Activated T-helper 2 cell treated with anti-CD3 and anti-CD28 coated beads, Interferon-gamma antibody, Interleukin-2, Interleukin-4, amounts not matched to agents 10 μg/mL and 5 μg/mL and 100 μg/mL, durations not matched to agents 14 hours and 24 hours and 36 hours (primary cell): Measurements from ENCODE around the gene ATP10B. TPM values are rescaled to one million over a fixed set of nuclear protein-coding genes. Genes with fewer than 3 reads are reported as not detected.

Experiments used
- DNase-seq: peaks from one replicate; pipeline ENCODE4 v3.0.0; 2021; ENCODE audit warnings: low spot score
- H3K27ac Mint-ChIP-seq: one replicate; pipeline ENCODE4 v1.8.0; 2021; ENCODE audit warnings: mixed read lengths
- H3K27me3 Mint-ChIP-seq: one replicate; pipeline ENCODE4 v1.8.0; 2021; ENCODE audit warnings: low read depth, mixed read lengths
- H3K36me3 Mint-ChIP-seq: one replicate; pipeline ENCODE4 v1.8.0; 2021; ENCODE audit warnings: low read depth, mixed read lengths
- H3K4me1 Mint-ChIP-seq: one replicate; pipeline ENCODE4 v1.8.0; 2021; ENCODE audit warnings: low read depth, mixed read lengths
- H3K4me3 Mint-ChIP-seq: one replicate; pipeline ENCODE4 v1.8.0; 2021; ENCODE audit warnings: low read depth, mild to moderate bottlenecking, moderate library complexity, mixed read lengths
- H3K9me3 Mint-ChIP-seq: one replicate; pipeline ENCODE4 v1.8.0; 2021; ENCODE audit warnings: mixed read lengths
- intact Hi-C: fragments of 100-400 bp; cut with micrococcal nuclease; formaldehyde crosslinking; loops from one replicate; pipeline ENCODE4 v1.15.1; 2023
- total RNA-seq: library from RNA; stranded (reverse); gene quantifications from 2 replicates; pipeline ENCODE4 v1.2.3, GENCODE V29; 2022

The ATP10B gene
- total RNA-seq, 1 donor from 2014 or later = not detected

DNA sequence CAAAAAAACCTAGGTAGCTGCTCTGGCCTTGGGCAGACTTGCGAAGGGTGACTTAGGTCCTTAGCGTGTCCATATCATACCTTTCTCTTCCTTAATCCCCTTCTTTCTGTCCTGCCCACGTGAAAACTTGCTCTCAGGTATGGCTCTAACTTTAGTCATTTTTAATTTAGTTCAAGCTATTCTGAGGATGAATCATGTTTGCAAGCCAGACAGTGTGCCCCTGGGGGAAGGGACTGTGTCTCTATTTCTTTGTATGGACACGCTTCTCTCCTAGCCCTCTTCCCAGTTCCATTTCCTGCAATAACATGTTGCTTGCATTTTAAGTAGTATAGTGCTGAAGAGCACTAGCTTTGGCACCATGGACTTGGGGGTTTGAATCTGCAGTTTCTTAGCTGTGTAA lies 309.7 kb downstream of the ATP10B start:
- peaks cover 51% of the 10 kb centered on the region for H3K4me1 Mint-ChIP-seq
- no peak overlapping the region for H3K27ac Mint-ChIP-seq
- intact Hi-C loops = loop anchor here (10.0 kb wide), 1 partner anchor 767 kb away; no protein-coding TSS in a partner anchor
- H3K9me3 Mint-ChIP-seq = peaks cover 12% of the 10 kb centered on the region
- no peaks in the 10 kb centered on the region for H3K27me3 Mint-ChIP-seq
- peaks cover 8% of the 10 kb centered on the region for H3K36me3 Mint-ChIP-seq
- no peak for DNase-seq
- H3K4me3 Mint-ChIP-seq = no peak overlapping the region

DNA sequence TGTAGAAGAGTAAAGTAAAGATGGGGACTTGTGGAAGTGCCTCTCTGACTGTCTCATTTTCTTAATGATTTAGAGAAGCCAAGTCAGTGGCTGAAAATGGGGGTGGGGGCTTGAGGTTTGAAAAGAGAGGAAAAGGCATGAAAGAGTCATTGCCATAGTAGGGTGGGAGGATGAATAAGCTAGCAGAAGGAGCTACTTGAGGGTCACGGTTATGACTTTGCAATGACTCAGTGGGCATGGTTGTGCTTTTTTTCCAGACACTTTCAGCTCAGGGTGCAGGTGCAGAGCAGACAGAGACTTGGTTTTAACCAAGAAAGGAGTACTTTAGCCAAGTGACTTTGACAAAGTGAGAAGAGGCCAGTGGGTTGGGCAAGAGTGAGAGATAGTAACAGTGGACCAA lies 312.6 kb downstream of the ATP10B start:
- DNase-seq = no peak

DNA sequence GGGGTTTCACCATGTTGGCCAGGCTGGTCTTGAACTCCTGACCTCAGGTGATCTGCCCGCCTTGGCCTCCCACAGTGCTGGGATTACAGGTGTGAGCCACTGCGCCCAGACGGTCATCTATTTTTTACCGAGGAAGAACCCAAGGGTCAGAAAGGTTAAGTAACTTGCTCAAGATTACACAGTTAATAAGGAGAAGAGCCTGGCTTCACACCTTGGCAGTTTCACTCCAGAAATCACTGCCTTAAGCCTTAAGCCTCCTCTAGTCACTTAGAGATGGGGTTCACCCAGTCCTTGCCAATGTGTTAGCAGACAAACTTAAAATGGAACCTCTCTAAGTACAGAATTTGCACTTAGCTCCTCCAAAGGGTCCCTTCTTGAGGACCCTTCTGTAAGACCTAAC lies 314.1 kb downstream of the ATP10B start:
- H3K4me3 Mint-ChIP-seq = no peak overlapping the region
- H3K9me3 Mint-ChIP-seq = no peaks in the 10 kb centered on the region
- peaks cover 2% of the 10 kb centered on the region for H3K36me3 Mint-ChIP-seq
- H3K27ac Mint-ChIP-seq = no peak overlapping the region
- H3K27me3 Mint-ChIP-seq = no peaks in the 10 kb centered on the region
- intact Hi-C loops = loop anchor here (2.0 to 10.0 kb wide), 4 partner anchors 13 to 523 kb away; no protein-coding TSS in a partner anchor
- DNase-seq = no peak
- H3K4me1 Mint-ChIP-seq = peaks cover 21% of the 10 kb centered on the region

More for the DNA sequence above, 312.6 kb downstream of the ATP10B start:
- no peak overlapping the region for H3K27ac Mint-ChIP-seq
- H3K36me3 Mint-ChIP-seq = peaks cover 5% of the 10 kb centered on the region
- H3K9me3 Mint-ChIP-seq = no peaks in the 10 kb centered on the region
- H3K27me3 Mint-ChIP-seq = no peaks in the 10 kb centered on the region
- peaks cover 32% of the 10 kb centered on the region for H3K4me1 Mint-ChIP-seq
- no peak overlapping the region for H3K4me3 Mint-ChIP-seq
- intact Hi-C loops = loop anchor here (1.0 to 10.0 kb wide), 9 partner anchors 8 to 525 kb away; no protein-coding TSS in a partner anchor

DNA sequence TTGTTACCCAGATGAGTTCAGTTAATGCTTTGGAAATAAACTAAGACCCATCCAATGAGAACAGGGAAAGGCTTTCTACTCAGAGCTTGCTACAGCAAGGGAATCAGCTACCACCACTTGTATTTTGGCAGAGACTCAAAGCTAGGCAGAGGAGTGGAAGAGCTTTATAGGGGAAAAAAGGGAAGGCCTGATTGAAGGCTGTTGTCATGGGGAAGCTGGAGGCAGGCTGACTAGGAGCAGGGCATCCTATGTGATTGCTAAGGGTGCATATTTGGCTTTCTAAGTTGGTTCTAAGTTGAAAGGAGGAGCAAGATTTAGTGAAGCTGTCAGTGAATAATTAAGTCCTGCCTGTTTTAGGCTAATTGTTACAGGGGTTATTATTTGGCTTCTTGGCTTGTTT lies 314.9 kb downstream of the ATP10B start:
- Mint-ChIP-seq H3K36me3 (peaks cover 2% of the 10 kb centered on the region), H3K27me3 (no peaks in the 10 kb centered on the region), H3K9me3 (no peaks in the 10 kb centered on the region), H3K4me3 (no peak overlapping the region), H3K4me1 (peaks cover 13% of the 10 kb centered on the region), H3K27ac (no peak overlapping the region)
- DNase-seq = no peak
- intact Hi-C loops = loop anchor here (10.0 kb wide), 2 partner anchors 118 to 522 kb away; no protein-coding TSS in a partner anchor

DNA sequence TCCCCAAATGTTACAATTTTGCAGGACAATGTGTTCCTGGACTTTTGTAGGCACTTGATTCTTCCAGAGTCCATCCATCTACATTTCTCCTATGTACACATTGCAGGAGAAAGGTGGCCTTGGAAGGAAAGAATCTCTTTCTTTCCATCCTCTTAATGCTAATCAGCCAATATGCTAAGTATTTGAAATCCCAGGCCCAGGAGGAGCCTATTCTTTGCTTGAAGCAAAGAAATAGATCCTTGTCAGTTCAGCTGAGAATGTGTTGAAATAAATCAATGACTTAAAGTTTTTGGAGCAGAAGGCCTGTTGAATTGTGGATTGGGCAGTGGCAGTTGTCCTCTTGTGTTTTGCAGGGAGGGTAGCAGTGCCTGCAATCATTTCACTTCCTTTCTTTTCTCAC lies 317.1 kb downstream of the ATP10B start:
- H3K4me1 Mint-ChIP-seq = peaks cover 16% of the 10 kb centered on the region
- no peak for DNase-seq
- H3K36me3 Mint-ChIP-seq = peaks cover 2% of the 10 kb centered on the region
- no peak overlapping the region for H3K4me3 Mint-ChIP-seq
- H3K27ac Mint-ChIP-seq = no peak overlapping the region
- intact Hi-C loops = loop anchor here (10.0 kb wide), 2 partner anchors 120 to 520 kb away; no protein-coding TSS in a partner anchor
- H3K27me3 Mint-ChIP-seq = no peaks in the 10 kb centered on the region
- peaks cover 1% of the 10 kb centered on the region for H3K9me3 Mint-ChIP-seq

DNA sequence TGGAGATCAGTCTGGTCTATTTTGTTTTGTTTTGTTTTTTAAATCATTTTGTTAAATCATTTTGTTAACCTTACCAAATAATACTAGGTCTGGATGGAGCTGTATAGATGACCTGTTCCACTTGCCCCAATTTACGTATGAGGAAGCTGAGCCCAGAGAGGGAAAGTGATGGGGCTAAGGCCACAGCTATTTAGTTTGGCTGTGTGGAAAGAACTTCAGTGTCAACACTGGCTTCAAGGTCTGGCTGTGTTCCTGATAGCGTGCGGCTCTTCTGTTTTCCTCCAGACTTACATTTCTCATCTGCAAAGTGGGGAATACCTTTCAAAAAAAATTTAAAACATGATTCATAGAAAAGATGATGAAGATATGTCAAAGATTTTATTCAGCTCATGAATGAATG lies 317.9 kb downstream of the ATP10B start:
- intact Hi-C loops = loop anchor here (10.0 kb wide), 2 partner anchors 121 to 519 kb away; no protein-coding TSS in a partner anchor
- Mint-ChIP-seq H3K36me3 (peaks cover 2% of the 10 kb centered on the region), H3K4me3 (no peak overlapping the region), H3K4me1 (peaks cover 16% of the 10 kb centered on the region), H3K27me3 (no peaks in the 10 kb centered on the region), H3K27ac (no peak overlapping the region), H3K9me3 (peaks cover 9% of the 10 kb centered on the region)
- DNase-seq = no peak

DNA sequence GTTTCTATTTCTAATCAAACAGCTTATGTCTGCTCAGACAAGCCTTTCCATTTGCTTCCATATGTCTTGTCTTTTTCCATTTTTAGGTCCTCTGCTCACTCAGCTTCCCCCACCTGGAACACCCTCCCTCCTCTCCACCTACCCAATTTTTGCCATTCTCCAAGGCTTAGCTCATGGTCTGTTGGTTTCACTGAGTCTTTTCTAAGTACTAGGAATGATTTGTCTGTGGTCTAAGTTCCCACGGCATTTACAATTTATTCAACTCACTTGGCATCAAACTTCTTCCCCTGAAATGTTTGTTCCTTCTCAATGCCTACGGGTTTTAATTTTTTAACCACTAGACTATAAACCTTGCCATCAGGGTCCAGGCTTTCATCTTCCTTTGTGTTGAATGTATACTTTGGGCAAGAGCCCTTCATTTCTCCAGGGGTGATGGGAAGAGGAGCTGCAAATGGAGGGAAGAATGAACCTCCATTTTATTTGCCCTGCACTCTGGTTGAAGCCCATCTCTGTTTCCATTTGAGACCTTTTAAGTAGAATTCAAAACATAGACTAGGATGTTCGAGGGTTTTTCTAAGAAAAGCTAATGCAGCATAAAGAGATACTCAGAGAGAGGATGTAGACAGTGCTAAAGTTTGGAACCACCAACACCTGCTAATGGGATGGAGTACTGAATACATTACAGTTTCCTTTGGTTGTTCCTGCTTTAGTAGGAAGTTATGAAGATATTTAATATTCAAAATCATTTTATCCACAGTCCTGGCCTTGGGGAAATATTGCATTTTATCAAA lies 326.3 kb downstream of the ATP10B start:
- intact Hi-C loops = loop anchor here (2.0 kb wide), 2 partner anchors 13 to 17 kb away; no protein-coding TSS in a partner anchor

DNA sequence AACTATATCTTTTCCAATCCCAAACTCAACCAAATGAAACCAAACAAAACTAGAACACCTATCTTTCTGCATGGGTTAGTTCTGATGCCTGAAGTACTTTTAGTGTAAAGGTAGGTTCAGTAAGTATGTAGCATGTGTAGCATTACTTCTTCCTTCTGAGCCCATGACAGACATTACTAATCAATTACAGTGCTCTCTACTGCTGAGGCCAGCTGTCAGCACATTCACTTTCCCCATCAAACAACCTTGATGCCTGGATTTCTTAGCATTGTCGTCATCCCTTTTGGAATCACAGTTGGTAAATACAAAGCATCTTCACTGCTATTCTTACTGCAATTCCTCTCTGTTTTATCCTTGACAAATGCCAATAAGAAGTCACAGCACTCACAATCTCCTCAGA lies 327.2 kb downstream of the ATP10B start:
- Mint-ChIP-seq H3K4me1 (peaks cover 22% of the 10 kb centered on the region), H3K9me3 (peaks cover 7% of the 10 kb centered on the region), H3K27ac (no peak overlapping the region), H3K27me3 (no peaks in the 10 kb centered on the region), H3K4me3 (no peak overlapping the region), H3K36me3 (peaks cover 6% of the 10 kb centered on the region)
- intact Hi-C loops = loop anchor here (2.0 kb wide), 2 partner anchors 14 to 16 kb away; no protein-coding TSS in a partner anchor
- DNase-seq = no peak

More for the DNA sequence above, 326.3 kb downstream of the ATP10B start:
- Mint-ChIP-seq H3K36me3 (peaks cover 6% of the 10 kb centered on the region), H3K4me1 (peaks cover 27% of the 10 kb centered on the region), H3K9me3 (peaks cover 9% of the 10 kb centered on the region), H3K27ac (peak overlapping the region; percentile 71), H3K4me3 (no peak overlapping the region), H3K27me3 (no peaks in the 10 kb centered on the region)
- DNase-seq = no peak

DNA sequence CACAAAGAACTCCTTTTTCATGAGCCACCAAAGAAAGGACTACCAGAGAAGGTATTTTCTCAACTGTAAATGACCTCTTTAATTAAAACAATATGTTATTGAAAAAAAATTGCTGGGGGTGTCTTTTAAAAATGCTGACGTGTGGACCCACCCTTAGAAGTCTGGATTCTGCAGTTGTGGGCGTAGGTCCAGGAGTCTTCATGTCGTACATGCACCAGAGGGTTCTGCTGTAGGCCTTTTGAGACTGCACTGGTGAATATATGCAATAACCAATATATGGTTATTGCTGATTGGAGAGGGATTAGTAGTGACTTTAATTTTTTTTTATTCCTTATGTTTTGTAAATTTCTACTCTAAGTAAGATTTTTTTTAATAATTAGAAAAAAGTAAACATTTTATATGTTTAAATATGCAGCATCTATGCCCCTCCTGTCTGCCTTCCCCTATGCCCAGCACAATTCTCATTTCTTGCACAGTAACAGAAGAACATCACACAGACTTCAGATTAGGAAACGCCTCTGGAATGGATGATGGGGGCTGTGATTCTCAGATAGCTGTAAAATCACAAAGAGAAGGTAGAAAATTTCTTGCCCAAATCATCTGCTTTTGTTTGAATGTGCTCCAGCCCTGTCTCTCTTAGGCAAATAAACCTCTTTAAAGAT lies 328.4 kb downstream of the ATP10B start:
- Mint-ChIP-seq H3K27ac (no peak overlapping the region), H3K4me1 (peaks cover 22% of the 10 kb centered on the region), H3K9me3 (no peaks in the 10 kb centered on the region), H3K4me3 (no peak overlapping the region), H3K36me3 (peaks cover 9% of the 10 kb centered on the region), H3K27me3 (no peaks in the 10 kb centered on the region)
- intact Hi-C loops = loop anchor here (2.0 kb wide), 2 partner anchors 15 kb away; no protein-coding TSS in a partner anchor
- DNase-seq = no peak

DNA sequence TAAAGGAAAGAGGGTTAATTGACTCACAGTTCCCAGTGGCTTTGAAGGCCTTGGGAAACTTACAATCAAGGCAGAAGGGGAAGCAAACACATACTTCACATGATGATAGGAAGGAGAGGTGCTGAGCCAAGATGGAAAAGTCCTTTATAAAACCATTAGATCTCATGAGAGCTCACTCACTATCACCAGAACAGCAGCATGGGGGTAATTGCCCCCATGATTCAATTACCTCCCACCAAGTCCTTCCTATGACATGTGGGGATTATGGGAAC lies 330.7 kb downstream of the ATP10B start:
- Mint-ChIP-seq H3K9me3 (no peaks in the 10 kb centered on the region), H3K4me3 (no peak overlapping the region), H3K27ac (no peak overlapping the region), H3K27me3 (no peaks in the 10 kb centered on the region), H3K36me3 (peaks cover 10% of the 10 kb centered on the region), H3K4me1 (peaks cover 19% of the 10 kb centered on the region)
- intact Hi-C loops = no loop called here
- no peak for DNase-seq

DNA sequence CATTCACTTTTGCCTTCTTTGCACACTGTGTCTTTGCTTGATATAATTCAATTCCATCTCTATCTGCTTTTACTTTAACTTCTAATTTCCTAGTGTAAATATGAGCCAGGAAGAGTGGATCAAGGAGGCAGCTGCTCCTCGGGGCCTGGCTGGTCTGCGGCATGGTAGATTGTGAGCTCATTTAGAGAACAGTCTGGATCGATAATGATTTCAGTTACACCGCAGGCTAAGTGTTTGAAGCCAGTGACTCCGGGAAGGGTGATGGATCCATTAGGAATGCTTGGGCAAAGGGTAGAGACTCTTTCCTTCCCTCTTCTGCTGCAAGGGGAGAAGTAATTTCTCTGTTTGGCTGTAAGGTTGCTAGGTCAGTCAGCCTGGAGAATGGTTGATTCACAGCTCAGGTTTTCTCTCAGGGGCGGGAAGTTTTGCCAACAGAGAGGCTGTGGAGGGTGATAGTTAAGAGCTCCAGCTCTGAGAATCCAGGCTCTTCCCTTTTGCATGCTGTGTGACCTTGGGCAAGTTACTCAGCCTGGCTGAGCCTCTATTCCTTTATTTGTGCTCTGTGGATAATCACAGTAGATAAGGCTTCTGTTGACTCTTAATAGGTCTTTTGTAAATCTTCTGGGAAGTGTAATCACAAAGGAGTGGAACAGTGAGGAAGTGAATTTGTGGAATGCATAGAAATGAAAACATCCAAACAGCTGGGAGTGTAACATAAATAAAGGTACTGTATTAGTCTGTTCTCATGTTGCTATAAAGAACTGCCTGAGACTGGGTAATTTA lies 331.2 kb downstream of the ATP10B start:
- Mint-ChIP-seq H3K36me3 (peaks cover 12% of the 10 kb centered on the region), H3K4me3 (no peak overlapping the region), H3K4me1 (peaks cover 17% of the 10 kb centered on the region), H3K27me3 (no peaks in the 10 kb centered on the region), H3K9me3 (no peaks in the 10 kb centered on the region), H3K27ac (no peak overlapping the region)
- DNase-seq = no peak
- intact Hi-C loops = no loop called here

DNA sequence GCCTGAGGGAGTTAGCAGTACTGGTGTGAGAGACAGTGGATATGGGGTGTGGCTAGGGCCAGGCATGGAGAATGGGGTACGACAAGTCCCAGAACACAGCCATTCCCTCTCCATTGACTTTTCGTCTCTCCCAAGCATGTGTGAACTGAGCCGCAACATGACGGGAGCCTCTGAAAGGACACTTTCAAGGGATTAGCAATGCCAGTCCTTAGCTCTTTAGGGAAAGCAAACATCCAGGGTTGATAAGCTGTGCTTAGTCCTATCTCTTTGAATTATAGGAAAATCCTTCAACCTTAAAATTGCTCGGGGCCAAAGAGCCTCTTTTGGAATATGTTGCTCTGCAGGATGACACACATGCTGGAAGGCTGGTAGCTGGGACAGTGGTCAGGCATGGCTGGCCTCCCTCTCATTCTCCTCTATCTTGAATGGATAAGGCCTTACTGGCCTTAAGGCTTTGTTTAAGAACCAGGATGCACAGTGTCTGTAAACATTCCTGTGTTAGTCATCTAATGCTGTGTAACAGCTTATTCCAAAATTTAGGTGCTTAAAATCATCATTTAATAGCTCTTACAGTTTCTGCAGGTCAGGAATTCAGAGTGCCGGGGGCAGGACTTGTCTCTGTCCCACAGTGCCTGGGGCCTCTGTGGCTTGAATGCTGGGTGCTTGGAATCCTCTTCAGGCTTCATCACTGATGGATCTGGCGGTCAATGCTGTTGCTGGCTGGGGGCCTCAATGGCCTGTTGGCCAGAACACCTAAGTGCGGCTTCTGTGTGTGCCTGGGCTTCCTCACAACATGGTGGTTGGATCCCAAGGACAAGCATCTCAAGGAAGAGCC lies 335.1 kb downstream of the ATP10B start:
- no peak overlapping the region for H3K27ac Mint-ChIP-seq
- DNase-seq = no peak
- H3K9me3 Mint-ChIP-seq = no peaks in the 10 kb centered on the region
- intact Hi-C loops = no loop called here
- no peak overlapping the region for H3K4me3 Mint-ChIP-seq
- peaks cover 17% of the 10 kb centered on the region for H3K4me1 Mint-ChIP-seq
- peaks cover 12% of the 10 kb centered on the region for H3K36me3 Mint-ChIP-seq
- H3K27me3 Mint-ChIP-seq = no peaks in the 10 kb centered on the region
